ENCODE measurements around the gene CDC40.

DNA sequence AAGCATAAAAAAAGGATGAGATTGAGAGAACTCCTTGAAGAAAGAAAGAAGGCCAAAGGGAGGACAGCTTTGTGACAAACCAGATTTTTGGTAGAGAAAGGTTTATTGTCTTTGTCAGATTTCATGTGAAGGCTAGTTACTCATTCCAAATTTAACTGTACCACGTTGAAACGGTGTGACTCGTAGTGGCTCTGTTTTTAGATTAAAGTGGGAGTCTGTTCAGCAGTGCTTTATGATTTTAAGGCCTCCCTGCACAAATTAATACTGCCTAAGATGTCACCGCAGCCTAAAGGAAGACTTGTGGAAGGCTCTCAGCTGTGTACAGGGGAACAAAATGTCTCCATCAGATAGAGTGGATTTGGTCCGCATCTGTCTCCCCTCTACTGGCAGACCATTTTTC, 35.9 kb downstream of the CDC40 start:
- TF ChIP-seq, protein P1, sequence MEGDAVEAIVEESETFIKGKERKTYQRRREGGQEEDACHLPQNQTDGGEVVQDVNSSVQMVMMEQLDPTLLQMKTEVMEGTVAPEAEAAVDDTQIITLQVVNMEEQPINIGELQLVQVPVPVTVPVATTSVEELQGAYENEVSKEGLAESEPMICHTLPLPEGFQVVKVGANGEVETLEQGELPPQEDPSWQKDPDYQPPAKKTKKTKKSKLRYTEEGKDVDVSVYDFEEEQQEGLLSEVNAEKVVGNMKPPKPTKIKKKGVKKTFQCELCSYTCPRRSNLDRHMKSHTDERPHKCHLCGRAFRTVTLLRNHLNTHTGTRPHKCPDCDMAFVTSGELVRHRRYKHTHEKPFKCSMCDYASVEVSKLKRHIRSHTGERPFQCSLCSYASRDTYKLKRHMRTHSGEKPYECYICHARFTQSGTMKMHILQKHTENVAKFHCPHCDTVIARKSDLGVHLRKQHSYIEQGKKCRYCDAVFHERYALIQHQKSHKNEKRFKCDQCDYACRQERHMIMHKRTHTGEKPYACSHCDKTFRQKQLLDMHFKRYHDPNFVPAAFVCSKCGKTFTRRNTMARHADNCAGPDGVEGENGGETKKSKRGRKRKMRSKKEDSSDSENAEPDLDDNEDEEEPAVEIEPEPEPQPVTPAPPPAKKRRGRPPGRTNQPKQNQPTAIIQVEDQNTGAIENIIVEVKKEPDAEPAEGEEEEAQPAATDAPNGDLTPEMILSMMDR (IDR thresholded peaks at IDR 0.05 in 8 of 11, conservative IDR thresholded peaks at IDR 0.05 in 3 of 11) = no peak
- TF ChIP-seq POLR2A (IDR thresholded peaks at IDR 0.05) = no peak
